CD4-positive, alpha-beta T cell treated with Interleukin-21 for 1 hour (primary cell): ENCODE measurements around the gene DYNC2H1.
A peak's percentile ranks its signal among the peaks of the same experiment; 100 is the strongest.

Source experiments
- DNase-seq: peaks from one replicate; pipeline ENCODE4 v3.0.0-alpha.2; 2020

DYNC2H1 gene, protein sequence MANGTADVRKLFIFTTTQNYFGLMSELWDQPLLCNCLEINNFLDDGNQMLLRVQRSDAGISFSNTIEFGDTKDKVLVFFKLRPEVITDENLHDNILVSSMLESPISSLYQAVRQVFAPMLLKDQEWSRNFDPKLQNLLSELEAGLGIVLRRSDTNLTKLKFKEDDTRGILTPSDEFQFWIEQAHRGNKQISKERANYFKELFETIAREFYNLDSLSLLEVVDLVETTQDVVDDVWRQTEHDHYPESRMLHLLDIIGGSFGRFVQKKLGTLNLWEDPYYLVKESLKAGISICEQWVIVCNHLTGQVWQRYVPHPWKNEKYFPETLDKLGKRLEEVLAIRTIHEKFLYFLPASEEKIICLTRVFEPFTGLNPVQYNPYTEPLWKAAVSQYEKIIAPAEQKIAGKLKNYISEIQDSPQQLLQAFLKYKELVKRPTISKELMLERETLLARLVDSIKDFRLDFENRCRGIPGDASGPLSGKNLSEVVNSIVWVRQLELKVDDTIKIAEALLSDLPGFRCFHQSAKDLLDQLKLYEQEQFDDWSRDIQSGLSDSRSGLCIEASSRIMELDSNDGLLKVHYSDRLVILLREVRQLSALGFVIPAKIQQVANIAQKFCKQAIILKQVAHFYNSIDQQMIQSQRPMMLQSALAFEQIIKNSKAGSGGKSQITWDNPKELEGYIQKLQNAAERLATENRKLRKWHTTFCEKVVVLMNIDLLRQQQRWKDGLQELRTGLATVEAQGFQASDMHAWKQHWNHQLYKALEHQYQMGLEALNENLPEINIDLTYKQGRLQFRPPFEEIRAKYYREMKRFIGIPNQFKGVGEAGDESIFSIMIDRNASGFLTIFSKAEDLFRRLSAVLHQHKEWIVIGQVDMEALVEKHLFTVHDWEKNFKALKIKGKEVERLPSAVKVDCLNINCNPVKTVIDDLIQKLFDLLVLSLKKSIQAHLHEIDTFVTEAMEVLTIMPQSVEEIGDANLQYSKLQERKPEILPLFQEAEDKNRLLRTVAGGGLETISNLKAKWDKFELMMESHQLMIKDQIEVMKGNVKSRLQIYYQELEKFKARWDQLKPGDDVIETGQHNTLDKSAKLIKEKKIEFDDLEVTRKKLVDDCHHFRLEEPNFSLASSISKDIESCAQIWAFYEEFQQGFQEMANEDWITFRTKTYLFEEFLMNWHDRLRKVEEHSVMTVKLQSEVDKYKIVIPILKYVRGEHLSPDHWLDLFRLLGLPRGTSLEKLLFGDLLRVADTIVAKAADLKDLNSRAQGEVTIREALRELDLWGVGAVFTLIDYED (N-terminal part only)

GRCh38 chr11:103108933-103109817, at the start of gene DYNC2H1:
TSS of gene DYNC2H1 (plus strand) at chr11:103109426. CDS start at chr11:103109575, 149 bp downstream.
- peak; percentile 88 for DNase-seq

- no peak for DNase-seq
Measured at GRCh38 chr11:103061656-103062055, 47.6 kb upstream of the DYNC2H1 start.

- no peak for DNase-seq
Measured at GRCh38 chr11:103067118-103067517, 42.1 kb upstream of the DYNC2H1 start.

- DNase-seq, result peak; percentile 14
Measured at GRCh38 chr11:103069367-103069766, 39.9 kb upstream of the DYNC2H1 start.

DNA sequence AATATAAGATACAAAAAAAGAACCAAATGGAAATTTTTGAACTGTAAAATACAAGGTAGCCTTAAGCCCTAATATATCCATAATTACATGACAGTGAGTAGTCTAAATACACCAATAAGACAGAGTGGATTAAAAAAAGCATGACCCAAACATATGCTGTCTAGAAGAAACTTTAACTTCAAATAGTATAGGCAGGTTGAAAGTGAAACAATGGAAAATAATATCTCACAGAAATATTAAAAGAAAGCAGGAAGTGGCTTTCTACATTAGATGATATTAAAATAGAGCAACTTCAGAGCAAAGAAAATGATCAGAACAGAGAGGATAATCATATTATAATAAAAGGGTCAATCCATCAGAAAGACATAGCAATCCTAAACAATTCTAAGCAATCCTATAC, 39.1 kb upstream of the DYNC2H1 start:
- DNase-seq, result peak; percentile 24

DNA sequence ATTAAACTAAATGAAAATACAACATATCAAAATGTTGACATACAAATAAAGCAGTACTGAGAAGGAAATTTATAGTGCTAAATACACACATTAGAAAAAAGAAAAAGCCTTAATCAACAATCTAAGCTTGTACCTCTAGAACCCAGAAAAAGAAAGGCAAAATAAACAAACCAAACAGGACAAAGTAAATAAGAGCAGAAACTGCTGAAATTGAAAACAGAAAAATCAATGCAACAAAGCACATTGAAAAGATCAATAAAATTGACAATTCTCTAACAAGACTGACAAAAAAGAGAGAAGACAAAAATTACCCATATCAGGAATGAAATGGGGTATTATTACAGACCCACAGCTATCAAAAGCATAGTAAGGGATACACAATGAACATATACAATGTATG, 38.2 kb upstream of the DYNC2H1 start:
- no peak for DNase-seq

DNA sequence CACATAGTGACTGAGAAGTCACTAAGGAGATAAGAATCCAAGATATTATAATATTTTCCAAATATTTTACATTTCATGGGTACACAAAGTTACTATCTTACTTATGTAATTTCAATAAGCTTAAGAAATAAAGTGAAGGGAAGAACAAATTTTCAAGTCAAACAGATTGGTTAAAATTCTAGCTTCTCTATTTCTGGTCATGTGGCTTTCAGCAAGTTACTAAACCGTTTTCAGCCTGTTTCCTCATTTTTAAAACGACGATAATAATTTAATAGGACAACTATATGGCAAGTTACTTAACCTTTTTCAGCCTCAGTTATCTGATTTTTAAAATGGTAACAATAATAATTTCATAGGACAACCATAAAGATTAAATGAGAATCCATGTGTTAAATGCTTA, 32.9 kb upstream of the DYNC2H1 start:
- no peak for DNase-seq

GRCh38 chr11:103077554-103077953, 31.7 kb upstream of the DYNC2H1 start:
- DNase-seq, result no peak

GRCh38 chr11:103078710-103079109, 30.5 kb upstream of the DYNC2H1 start:
- DNase-seq, result no peak

GRCh38 chr11:103079833-103080232, 29.4 kb upstream of the DYNC2H1 start:
- no peak for DNase-seq

- no peak for DNase-seq
Measured at GRCh38 chr11:103085758-103086365, 23.4 kb upstream of the DYNC2H1 start.

DNA sequence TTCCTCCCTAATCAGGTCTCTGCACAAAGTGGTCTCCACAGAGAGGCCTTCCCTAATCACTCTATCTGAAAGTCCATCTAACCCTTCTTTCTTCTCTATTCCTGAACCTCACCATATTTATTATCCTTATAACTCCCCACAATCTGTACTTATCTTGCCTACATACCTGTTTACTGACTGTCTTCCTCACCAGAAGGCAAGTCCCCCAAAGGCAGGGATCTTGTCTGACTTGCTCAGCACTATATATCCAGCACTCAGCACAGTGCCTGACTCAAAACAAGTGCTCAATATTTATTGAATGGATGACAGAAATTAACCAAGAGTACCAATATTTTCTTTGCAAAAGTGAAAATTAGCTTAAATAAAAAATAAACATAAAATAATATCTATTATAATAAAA, 22.8 kb upstream of the DYNC2H1 start:
- DNase-seq, result no peak

- peak; percentile 19 for DNase-seq
Measured at GRCh38 chr11:103091064-103091800, 18.0 kb upstream of the DYNC2H1 start.

GRCh38 chr11:103091801-103092524, 17.3 kb upstream of the DYNC2H1 start, which contains the start of gene DCUN1D5:
TSS of gene DCUN1D5 (minus strand) at chr11:103092160. CDS start at chr11:103091872, 288 bp downstream.
- peak; percentile 95 for DNase-seq

DNA sequence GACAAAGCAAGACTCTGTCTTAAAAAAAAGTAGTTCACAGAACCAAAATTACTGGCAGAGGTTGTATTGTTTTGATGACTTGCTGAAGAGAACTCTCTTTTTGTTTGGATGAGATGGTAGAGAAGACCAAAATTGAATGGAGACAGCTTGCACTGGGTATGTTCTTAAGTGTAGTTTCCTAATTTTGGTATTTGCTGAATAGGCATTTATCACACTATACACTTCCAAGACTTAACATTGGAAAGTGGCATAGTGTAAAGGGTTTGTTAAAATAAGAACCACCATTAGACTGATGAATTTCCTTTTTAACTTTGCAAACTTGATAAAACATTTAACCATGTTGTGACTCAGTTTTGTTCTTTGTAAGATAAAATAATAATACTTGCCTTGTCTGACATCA, 11.9 kb upstream of the DYNC2H1 start:
- no peak for DNase-seq

- DNase-seq, result no peak
Measured at GRCh38 chr11:103109818-103110388, 677 bp downstream of the DYNC2H1 start.

GRCh38 chr11:103110391-103110790, 1.2 kb downstream of the DYNC2H1 start:
- DNase-seq, result peak; percentile 10

DNA sequence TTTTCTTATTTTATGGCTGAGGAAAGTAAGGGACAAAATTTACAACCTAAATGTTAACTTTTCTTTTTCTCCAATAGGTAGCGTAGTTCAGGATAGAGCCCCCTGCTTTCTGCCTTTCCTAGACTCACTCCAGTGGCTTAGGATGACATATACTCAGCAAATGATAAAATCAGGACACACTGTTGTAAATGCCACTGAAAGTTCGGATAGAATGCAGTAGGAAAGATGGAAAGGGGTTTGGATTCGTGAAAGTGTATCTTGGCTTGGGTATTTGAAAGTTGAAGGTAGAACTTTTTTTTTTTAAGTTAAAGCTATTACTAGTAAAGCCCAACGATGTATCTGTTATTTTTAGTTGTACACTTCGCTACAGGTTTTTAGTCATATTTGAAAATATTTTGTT, 2.2 kb downstream of the DYNC2H1 start:
- no peak for DNase-seq

- no peak for DNase-seq
Measured at GRCh38 chr11:103112364-103112763, 3.1 kb downstream of the DYNC2H1 start.

- no peak for DNase-seq
Measured at GRCh38 chr11:103114836-103115235, 5.6 kb downstream of the DYNC2H1 start.
